Esophagus muscularis mucosa (tissue), 4 donors: ENCODE results near the gene TMEM41A.

Experiments used
- EP300 ChIP-seq: sonication (generic); formaldehyde crosslinking; IDR thresholded peaks from one replicate; pipeline ENCODE4 v1.6.1; 2017; ENCODE audit warnings: antibody characterized with exemption
- POLR2A ChIP-seq: fragments of 450-650 bp; IDR thresholded peaks from one replicate; pipeline ENCODE4 v1.6.1; 2017; ENCODE audit warnings: antibody characterized with exemption, moderate library complexity, mild to moderate bottlenecking, low read depth
- POLR2AphosphoS5 ChIP-seq, 2 donors: sonication (generic); formaldehyde crosslinking; IDR thresholded peaks; one replicate each; pipeline ENCODE4 v1.6.1; 2017; ENCODE audit warnings: antibody characterized with exemption in 2 of 2
- TF ChIP-seq, protein P1 (sequence below), 3 experiments: fragments of 200-600 bp in 2 of 3; fragments of 450-650 bp in 1 of 3; sonication (generic) in 2 of 3; IDR thresholded peaks; one replicate each; pipeline ENCODE4 v1.5.1; 2017 to 2019; ENCODE audit warnings: antibody characterized with exemption in 3 of 3, mild to moderate bottlenecking in 2 of 3, moderate library complexity in 1 of 3

- TF ChIP-seq, protein P1, sequence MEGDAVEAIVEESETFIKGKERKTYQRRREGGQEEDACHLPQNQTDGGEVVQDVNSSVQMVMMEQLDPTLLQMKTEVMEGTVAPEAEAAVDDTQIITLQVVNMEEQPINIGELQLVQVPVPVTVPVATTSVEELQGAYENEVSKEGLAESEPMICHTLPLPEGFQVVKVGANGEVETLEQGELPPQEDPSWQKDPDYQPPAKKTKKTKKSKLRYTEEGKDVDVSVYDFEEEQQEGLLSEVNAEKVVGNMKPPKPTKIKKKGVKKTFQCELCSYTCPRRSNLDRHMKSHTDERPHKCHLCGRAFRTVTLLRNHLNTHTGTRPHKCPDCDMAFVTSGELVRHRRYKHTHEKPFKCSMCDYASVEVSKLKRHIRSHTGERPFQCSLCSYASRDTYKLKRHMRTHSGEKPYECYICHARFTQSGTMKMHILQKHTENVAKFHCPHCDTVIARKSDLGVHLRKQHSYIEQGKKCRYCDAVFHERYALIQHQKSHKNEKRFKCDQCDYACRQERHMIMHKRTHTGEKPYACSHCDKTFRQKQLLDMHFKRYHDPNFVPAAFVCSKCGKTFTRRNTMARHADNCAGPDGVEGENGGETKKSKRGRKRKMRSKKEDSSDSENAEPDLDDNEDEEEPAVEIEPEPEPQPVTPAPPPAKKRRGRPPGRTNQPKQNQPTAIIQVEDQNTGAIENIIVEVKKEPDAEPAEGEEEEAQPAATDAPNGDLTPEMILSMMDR (IDR thresholded peaks at IDR 0.05), result no peak
- TF ChIP-seq EP300 (no peak), POLR2AphosphoS5 (IDR thresholded peaks at IDR 0.05) (no peak), POLR2A (no peak)
These were observed 19.4 kb downstream of the TMEM41A start for GRCh38 chr3:185479373-185479945.
